NCI-H524 (cell line): ENCODE data around the gene KLK13.

Experiments used
- DNase-seq, 2 experiments: peaks; one replicate each; lab custom pipeline; 2025; lab: John Stamatoyannopoulos, UW

Gene KLK13

GRCh38 chr19:51019544-51019925, 45.4 kb downstream of the KLK13 start, which contains the start of gene KLK10:
Gene KLK10 (minus strand): TSS chr19:51019709. CDS start chr19:51019130, 579 bp downstream.
- no peak for DNase-seq

GRCh38 chr19:51018745-51019543, 45.9 kb downstream of the KLK13 start:
- no peak for DNase-seq

- DNase-seq: peak; percentile 10 to 51
Observed at GRCh38 chr19:51016798-51017683, 47.9 kb downstream of the KLK13 start.

GRCh38 chr19:51015691-51016267, 49.1 kb downstream of the KLK13 start:
- DNase-seq: no peak

- DNase-seq: no peak
Observed at GRCh38 chr19:51014242-51014641, 50.6 kb downstream of the KLK13 start.

GRCh38 chr19:51012661-51013190, 52.2 kb downstream of the KLK13 start:
- DNase-seq: no peak

GRCh38 chr19:51010066-51010795, 54.7 kb downstream of the KLK13 start:
- DNase-seq: no peak

GRCh38 chr19:51009061-51009891, 55.6 kb downstream of the KLK13 start:
- DNase-seq: no peak

- no peak for DNase-seq
Observed at GRCh38 chr19:51007488-51007887, 57.4 kb downstream of the KLK13 start.

- no peak for DNase-seq
Observed at GRCh38 chr19:51006406-51006805, 58.5 kb downstream of the KLK13 start.
